ENCODE data around the gene CIRBP. TPM values are rescaled to one million over a fixed set of nuclear protein-coding genes. Genes with fewer than 3 reads are reported as not detected.

CIRBP gene
- polyA plus RNA-seq, 1 of the 3 experiments (the other 2 are of a cell fraction): 762 TPM

GRCh38 chr19:1288226-1288612 lies 19.1 kb downstream of the CIRBP start:
- 98% methylated on average over 8 of the region's 18 CpGs for WGBS (ENCODE audit: low lambda C conversion rate)
- POLR2A ChIA-PET: interaction anchor here (2.2 kb wide), 1 partner anchor 19 kb away, joined by 10 read pairs; the partner anchor contains the start of gene CIRBP
- H3K27me3 ChIP-seq (ENCODE audit: insufficient read depth): no peaks in the 10 kb centered on the region

More at GRCh38 chr19:1288226-1288612, 19.1 kb downstream of the CIRBP start:
- H3K4me3 ChIP-seq (ENCODE audit: low read depth in 2 of 2, low read length in 1 of 2): peak overlapping the region in 1 of 2 experiments; percentile 57; a peak in 1 of 4 replicates
- peak overlapping the region in 1 of 2 experiments; percentile 74; a peak in 2 of 4 replicates for H3K27ac ChIP-seq (ENCODE audit: low read depth in 2 of 2, low read length in 1 of 2)
- H3F3A ChIP-seq (replicated peaks; ENCODE audit: insufficient read depth): peaks cover 11% of the 10 kb centered on the region
- no peaks in the 10 kb centered on the region for H3K36me3 ChIP-seq (replicated peaks in 1 of 2; ENCODE audit: control insufficient read depth in 1 of 2, insufficient read depth in 2 of 2, low read length in 1 of 2)
- H3K79me2 ChIP-seq (ENCODE audit: insufficient read depth): no peaks in the 10 kb centered on the region
- CTCF ChIA-PET: interaction anchor here (1.0 to 1.9 kb wide), 2 partner anchors 9 to 44 kb away, joined by 4 to 8 read pairs; no protein-coding TSS in a partner anchor
- H3K9ac ChIP-seq: no peak overlapping the region
- peak overlapping the region; percentile 75; the same call in 1 of the 2 replicates for H3K4me2 ChIP-seq
- H3K9me3 ChIP-seq: no peaks in the 10 kb centered on the region
- no peaks in the 10 kb centered on the region for H4K20me1 ChIP-seq (ENCODE audit: insufficient read depth)
- peaks cover 0 to 8% of the 10 kb centered on the region in 2 experiments; a peak in 1 of 4 replicates for H3K4me1 ChIP-seq (ENCODE audit: control insufficient read depth in 1 of 2, insufficient read depth in 2 of 2, low read depth in 1 of 2, low read length in 1 of 2)
- H2AFZ ChIP-seq (ENCODE audit: low read depth): no peak overlapping the region
- TF ChIP-seq RCOR1 (IDR thresholded peaks at IDR 0.05; ENCODE audit: low read length) (no peak), RAD21 (IDR thresholded peaks at IDR 0.05; ENCODE audit: low read length) (no peak), USF1 (IDR thresholded peaks at IDR 0.05; ENCODE audit: borderline replicate concordance, low read depth) (no peak), MEF2A (IDR thresholded peaks at IDR 0.05; ENCODE audit: borderline replicate concordance, low read depth) (no peak), CTCF (IDR thresholded peaks at IDR 0.05) (no peak), MXI1 (IDR thresholded peaks at IDR 0.05; ENCODE audit: low read depth, low read length) (no peak), IRF3 (IDR thresholded peaks at IDR 0.05; ENCODE audit: low read depth, low read length) (no peak), JUND (IDR thresholded peaks at IDR 0.05) (no peak)
- no peaks in the 10 kb centered on the region for H3K9me2 ChIP-seq
- no peak for DNase-seq
